ENCODE results near the gene ALPL. TPM values are rescaled to one million over a fixed set of nuclear protein-coding genes. Genes with fewer than 3 reads are reported as not detected.

Gene ALPL
- total and polyA plus RNA-seq, 10 of the 15 experiments (the other 5 are each of a cell fraction or from before 2014, with no cell fraction given) = 0.07 to 0.59 (median 0.31) TPM; not detected in 2

DNA sequence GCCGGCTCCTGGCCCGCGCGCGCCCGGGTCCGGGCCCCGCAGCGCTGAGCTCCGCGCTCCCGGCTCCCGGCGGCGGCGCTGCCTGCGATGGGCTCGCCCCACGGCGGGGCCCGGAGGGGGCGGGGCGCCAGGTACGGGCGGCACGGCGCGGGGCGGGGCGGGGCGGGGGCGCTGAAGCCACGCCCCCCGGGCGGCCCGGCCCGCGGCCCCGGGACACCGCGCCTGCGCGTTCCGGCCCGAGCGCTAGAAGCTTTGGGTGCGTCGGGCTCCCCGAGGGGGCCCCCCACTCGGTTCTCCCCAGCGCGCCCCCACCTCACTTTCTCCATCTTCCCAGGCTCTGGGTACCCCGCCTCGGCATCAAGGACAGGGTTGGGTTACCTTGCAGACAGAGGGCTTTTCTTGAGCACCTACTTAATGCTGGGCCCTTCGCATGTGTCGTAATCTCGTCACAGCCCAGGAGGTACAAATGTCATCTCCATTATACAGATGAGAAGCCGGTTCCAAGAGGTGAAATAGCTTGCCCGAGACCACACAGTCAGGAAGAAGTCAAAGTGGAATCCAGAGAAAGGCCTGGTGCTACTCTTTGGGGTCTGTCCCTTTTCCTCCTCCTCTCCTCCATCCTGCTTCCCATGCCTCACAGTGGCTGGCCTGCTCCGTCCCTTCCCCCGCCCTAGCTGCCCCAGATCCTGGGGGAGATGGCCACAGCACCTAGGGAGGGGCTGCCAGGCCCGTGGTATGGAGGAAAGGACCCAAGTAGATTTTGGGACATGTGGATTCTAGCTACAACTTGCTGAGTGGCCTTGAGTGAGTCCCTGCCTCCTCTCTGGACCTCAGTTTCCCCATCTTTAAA, 113.5 kb downstream of the ALPL start:
- Histone ChIP-seq H3K4me1 (ENCODE audit: control insufficient read depth, insufficient read depth, low read length) (no peaks in the 10 kb centered on the region), H2AFZ (ENCODE audit: control insufficient read depth, low read depth, low read length) (no peak overlapping the region), H3K9me3 (replicated peaks; ENCODE audit: control insufficient read depth, insufficient read depth, low read length) (no peaks in the 10 kb centered on the region), H3K27me3 (replicated peaks in 1 of 2; ENCODE audit: control insufficient read depth in 2 of 2, insufficient read depth in 2 of 2, low read length in 1 of 2) (peaks cover 1 to 2% of the 10 kb centered on the region in 2 experiments; a peak in 1 of 4 replicates), H3K27ac (ENCODE audit: control insufficient read depth, insufficient read depth) (no peak overlapping the region), H4K20me1 (ENCODE audit: control insufficient read depth, insufficient read depth) (no peaks in the 10 kb centered on the region), H3K9ac (ENCODE audit: control insufficient read depth, insufficient read depth, low read length) (no peak overlapping the region), H3K4me3 (no peak overlapping the region), H3K79me2 (ENCODE audit: control insufficient read depth, insufficient read depth, low read length) (no peaks in the 10 kb centered on the region), H3K4me2 (ENCODE audit: control insufficient read depth, insufficient read depth) (no peak overlapping the region), H3K36me3 (ENCODE audit: control insufficient read depth in 2 of 2, insufficient read depth in 2 of 2, low read length in 1 of 2) (no peaks in the 10 kb centered on the region)
- ChIA-PET SMC1A (ENCODE audit: uncharacterized antibody, unreplicated experiment) (no interaction called here), RAD21 (ENCODE audit: unreplicated experiment) (no interaction called here), POLR2A (no interaction called here), CTCF (interaction anchor here (0.9 to 1.5 kb wide), 2 partner anchors 12 to 36 kb away, joined by 3 to 4 read pairs; no protein-coding TSS in a partner anchor)
- DNase-seq (ENCODE audit: low read depth, low spot score) (no peak), FAIRE-seq (no peak), ATAC-seq (no peak)
- intact Hi-C loops (cut with micrococcal nuclease; ENCODE audit: unreplicated experiment) = no loop called here
- BruUV-seq (replicated peaks) = no TSS peak
- in situ Hi-C loops (cut with MboI) = no loop called here
- WGBS (ENCODE audit: insufficient coverage, insufficient replicate concordance, low lambda C conversion rate, missing lambda C conversion rate) = 27% methylated on average over 21 of the region's 62 CpGs
- TF ChIP-seq POLR2AphosphoS2 (IDR thresholded peaks at IDR 0.05; ENCODE audit: low read depth, low read length) (no peak), RELA (IDR thresholded peaks at IDR 0.05; ENCODE audit: borderline replicate concordance, partially characterized antibody) (no peak), DPF2 (IDR thresholded peaks at IDR 0.05) (no peak), POU2F2 (IDR thresholded peaks at IDR 0.05; ENCODE audit: borderline replicate concordance, low read depth, low read length) (no peak), STAT3 (IDR thresholded peaks at IDR 0.05; ENCODE audit: low read depth, low read length) (no peak), PAX8 (IDR thresholded peaks at IDR 0.05) (no peak), KAT2A (conservative IDR thresholded peaks at IDR 0.05; ENCODE audit: control insufficient read depth, low read depth, low read length) (no peak), RCOR1 (conservative IDR thresholded peaks at IDR 0.05; ENCODE audit: low read depth, low read length) (no peak), TCF7 (IDR thresholded peaks at IDR 0.05; ENCODE audit: borderline replicate concordance) (no peak)
- TF ChIP-seq, protein P1, sequence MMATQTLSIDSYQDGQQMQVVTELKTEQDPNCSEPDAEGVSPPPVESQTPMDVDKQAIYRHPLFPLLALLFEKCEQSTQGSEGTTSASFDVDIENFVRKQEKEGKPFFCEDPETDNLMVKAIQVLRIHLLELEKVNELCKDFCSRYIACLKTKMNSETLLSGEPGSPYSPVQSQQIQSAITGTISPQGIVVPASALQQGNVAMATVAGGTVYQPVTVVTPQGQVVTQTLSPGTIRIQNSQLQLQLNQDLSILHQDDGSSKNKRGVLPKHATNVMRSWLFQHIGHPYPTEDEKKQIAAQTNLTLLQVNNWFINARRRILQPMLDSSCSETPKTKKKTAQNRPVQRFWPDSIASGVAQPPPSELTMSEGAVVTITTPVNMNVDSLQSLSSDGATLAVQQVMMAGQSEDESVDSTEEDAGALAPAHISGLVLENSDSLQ (IDR thresholded peaks at IDR 0.05) = no peak
- TF ChIP-seq, protein P2, sequence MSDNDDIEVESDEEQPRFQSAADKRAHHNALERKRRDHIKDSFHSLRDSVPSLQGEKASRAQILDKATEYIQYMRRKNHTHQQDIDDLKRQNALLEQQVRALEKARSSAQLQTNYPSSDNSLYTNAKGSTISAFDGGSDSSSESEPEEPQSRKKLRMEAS (IDR thresholded peaks at IDR 0.05; ENCODE audit: low read depth, low read length) = no peak

All from GM12878 (cell line).